ENCODE measurements around the gene COPA. TPM values are rescaled to one million over a fixed set of nuclear protein-coding genes. Genes with fewer than 3 reads are reported as not detected.

Gene COPA
- total and polyA plus RNA-seq, 3 experiments from 2014 or later = 121 to 139 (median 129) TPM

DNA sequence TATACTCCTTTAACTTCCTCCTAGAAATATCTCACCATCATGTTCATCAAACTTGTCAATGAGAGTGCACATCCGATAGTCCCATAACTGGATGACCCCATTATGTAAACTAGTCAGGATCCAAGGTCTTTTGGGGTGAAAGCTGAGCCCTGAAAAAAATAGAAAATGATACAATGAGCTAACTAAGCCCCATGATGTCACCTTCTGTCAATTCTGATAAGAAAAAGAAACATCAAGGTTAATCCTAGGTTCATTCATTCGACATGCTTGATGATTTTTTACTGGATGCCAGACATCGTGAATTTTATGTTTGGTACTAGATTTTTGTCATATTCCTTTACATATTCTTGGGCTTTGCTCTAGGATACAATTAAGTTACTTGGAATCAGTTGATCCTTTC lies 2.9 kb downstream of the COPA start:
- Histone ChIP-seq H3K9me3 (ENCODE audit: low read length) (no peaks in the 10 kb centered on the region), H3K36me3 (ENCODE audit: insufficient read depth, low read length) (peaks cover 17% of the 10 kb centered on the region), H3K27ac (ENCODE audit: low read depth, low read length) (no peak overlapping the region), H3K27me3 (ENCODE audit: insufficient read depth, low read length, poor library complexity, severe bottlenecking) (no peaks in the 10 kb centered on the region), H3K4me1 (ENCODE audit: insufficient read depth, low read length) (peaks cover 22% of the 10 kb centered on the region), H3K4me3 (ENCODE audit: low read length) (no peak overlapping the region)
- Mint-ChIP-seq H3K27ac (peak overlapping the region; percentile 12 to 100 (median 86)), H3K27me3 (peaks cover 0 to 4% of the 10 kb centered on the region in 2 donors), H3K9me3 (no peaks in the 10 kb centered on the region), H3K4me1 (peaks cover 63 to 73% (median 63%) of the 10 kb centered on the region in 3 donors), H3K36me3 (peaks cover 8 to 72% (median 8%) of the 10 kb centered on the region in 3 donors), H3K4me3 (peak overlapping the region in 1 of 7 donors; percentile 98)
- POLR2A ChIA-PET = no interaction called here
- DNase-seq = no peak
- CTCF ChIA-PET = interaction anchor here (1.6 kb wide), 1 partner anchor 11 kb away, joined by 6 read pairs; no protein-coding TSS in a partner anchor

DNA sequence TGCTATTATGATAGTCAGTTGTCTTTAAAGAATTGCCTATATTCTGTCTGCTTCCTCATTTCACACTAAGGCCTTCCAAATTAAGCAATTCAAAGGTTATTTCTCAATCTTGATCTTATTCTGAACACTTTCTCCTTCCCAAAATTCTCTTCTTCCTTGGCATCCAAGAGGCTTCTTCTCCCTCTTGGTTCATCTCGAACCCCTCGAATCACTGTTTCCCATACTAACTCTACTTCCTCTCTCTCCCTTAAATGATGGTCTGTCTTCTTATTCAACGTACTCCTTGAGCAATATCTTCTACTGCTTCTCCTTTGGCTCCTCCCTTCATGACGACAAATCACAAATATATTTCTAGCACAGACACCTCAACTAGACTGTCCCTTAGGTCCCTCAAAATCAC lies 4.5 kb downstream of the COPA start:
- H3K9me3 Mint-ChIP-seq = no peaks in the 10 kb centered on the region
- POLR2A ChIA-PET = interaction anchor here (0.6 kb wide), 1 partner anchor 14 kb away, joined by 4 read pairs; no protein-coding TSS in a partner anchor
- peaks cover 15% of the 10 kb centered on the region for H3K4me1 ChIP-seq (ENCODE audit: insufficient read depth, low read length)
- no peaks in the 10 kb centered on the region for H3K9me3 ChIP-seq (ENCODE audit: low read length)
- DNase-seq = no peak
- H3K4me3 Mint-ChIP-seq = no peak overlapping the region
- H3K4me3 ChIP-seq (ENCODE audit: low read length) = no peak overlapping the region
- peaks cover 51 to 64% (median 52%) of the 10 kb centered on the region in 3 donors for H3K4me1 Mint-ChIP-seq
- CTCF ChIA-PET = interaction anchor here (1.6 kb wide), 1 partner anchor 9 kb away, joined by 6 read pairs; no protein-coding TSS in a partner anchor
- no peak overlapping the region for H3K27ac ChIP-seq (ENCODE audit: low read depth, low read length)
- H3K27me3 Mint-ChIP-seq = peaks cover 0 to 4% of the 10 kb centered on the region in 2 donors
- H3K36me3 Mint-ChIP-seq = peaks cover 8 to 80% (median 9%) of the 10 kb centered on the region in 3 donors
- H3K36me3 ChIP-seq (ENCODE audit: insufficient read depth, low read length) = peaks cover 30% of the 10 kb centered on the region
- peak overlapping the region in 5 of 8 donors; percentile 2 to 61 (median 13) for H3K27ac Mint-ChIP-seq
- H3K27me3 ChIP-seq (ENCODE audit: insufficient read depth, low read length, poor library complexity, severe bottlenecking) = no peaks in the 10 kb centered on the region

DNA sequence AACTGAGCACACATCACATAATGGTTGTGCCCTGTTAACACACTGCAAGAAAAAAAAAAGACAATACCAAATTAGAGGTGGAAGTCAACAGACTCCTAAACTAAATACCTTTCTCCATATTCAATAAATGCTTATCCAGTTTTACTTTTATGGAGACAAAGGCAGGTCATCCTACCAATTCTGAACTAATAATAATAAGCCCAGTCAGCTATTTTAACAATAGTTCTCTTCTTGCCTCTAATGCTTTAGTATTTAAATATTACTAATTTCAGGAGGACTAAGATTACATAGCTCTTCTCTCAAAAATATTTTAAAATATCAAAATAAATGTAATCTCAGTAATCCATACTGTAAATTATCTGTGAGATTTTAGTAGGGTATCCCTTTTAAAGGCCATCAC lies 10.5 kb downstream of the COPA start:
- no peak for DNase-seq
- Mint-ChIP-seq H3K4me1 (peaks cover 5 to 14% (median 7%) of the 10 kb centered on the region in 3 donors), H3K36me3 (peaks cover 4 to 86% (median 16%) of the 10 kb centered on the region in 3 donors), H3K27ac (peak overlapping the region in 1 of 8 donors; percentile 36), H3K27me3 (no peaks in the 10 kb centered on the region), H3K4me3 (no peak overlapping the region), H3K9me3 (no peaks in the 10 kb centered on the region)
- peaks cover 55% of the 10 kb centered on the region for H3K36me3 ChIP-seq (ENCODE audit: insufficient read depth, low read length)
- POLR2A ChIA-PET = no interaction called here
- H3K9me3 ChIP-seq (ENCODE audit: low read length) = no peaks in the 10 kb centered on the region
- no peaks in the 10 kb centered on the region for H3K27me3 ChIP-seq (ENCODE audit: insufficient read depth, low read length, poor library complexity, severe bottlenecking)
- CTCF ChIA-PET = interaction anchor here (0.9 kb wide), 1 partner anchor 139 kb away, joined by 3 read pairs; no protein-coding TSS in a partner anchor
- no peak overlapping the region for H3K4me3 ChIP-seq (ENCODE audit: low read length)
- H3K27ac ChIP-seq (ENCODE audit: low read depth, low read length) = no peak overlapping the region
- H3K4me1 ChIP-seq (ENCODE audit: insufficient read depth, low read length) = no peaks in the 10 kb centered on the region

DNA sequence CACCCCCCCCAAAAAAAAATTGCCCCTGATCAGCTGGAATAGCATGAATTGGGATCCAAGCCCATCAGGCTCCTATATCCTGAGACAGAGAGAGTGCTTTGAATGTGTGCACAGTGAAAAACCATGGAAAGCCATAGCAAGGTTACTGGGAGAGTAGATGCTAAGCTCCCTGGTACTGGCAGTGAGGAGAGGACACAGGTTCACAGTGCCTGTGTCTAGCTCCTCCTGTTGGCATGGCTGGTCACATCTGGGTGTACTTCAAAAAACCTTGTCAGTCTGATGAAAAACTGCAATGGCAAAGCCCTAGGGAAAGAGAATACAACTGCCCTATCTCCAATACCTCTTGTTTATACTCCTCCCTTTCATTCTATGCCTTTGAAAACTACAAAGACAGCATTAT lies 12.9 kb downstream of the COPA start:
- CTCF ChIA-PET = interaction anchor here (1.8 to 2.3 kb wide), 2 partner anchors 9 to 39 kb away, joined by 6 to 7 read pairs; no protein-coding TSS in a partner anchor
- Mint-ChIP-seq H3K27me3 (no peaks in the 10 kb centered on the region), H3K27ac (peak overlapping the region in 1 of 8 donors; percentile 51), H3K4me1 (peaks cover 0 to 7% (median 4%) of the 10 kb centered on the region in 3 donors), H3K36me3 (peaks cover 5 to 89% (median 25%) of the 10 kb centered on the region in 3 donors), H3K4me3 (no peak overlapping the region), H3K9me3 (no peaks in the 10 kb centered on the region)
- Histone ChIP-seq H3K9me3 (ENCODE audit: low read length) (no peaks in the 10 kb centered on the region), H3K4me3 (ENCODE audit: low read length) (no peak overlapping the region), H3K27ac (ENCODE audit: low read depth, low read length) (no peak overlapping the region), H3K36me3 (ENCODE audit: insufficient read depth, low read length) (peaks cover 73% of the 10 kb centered on the region), H3K27me3 (ENCODE audit: insufficient read depth, low read length, poor library complexity, severe bottlenecking) (no peaks in the 10 kb centered on the region), H3K4me1 (ENCODE audit: insufficient read depth, low read length) (no peaks in the 10 kb centered on the region)
- no peak for DNase-seq
- POLR2A ChIA-PET = no interaction called here

GRCh38 chr1:160328184-160328583 lies 14.9 kb downstream of the COPA start:
- Histone ChIP-seq H3K4me1 (ENCODE audit: insufficient read depth, low read length) (no peaks in the 10 kb centered on the region), H3K27ac (ENCODE audit: low read depth, low read length) (no peak overlapping the region), H3K4me3 (ENCODE audit: low read length) (no peak overlapping the region), H3K36me3 (ENCODE audit: insufficient read depth, low read length) (peaks cover 62% of the 10 kb centered on the region), H3K27me3 (ENCODE audit: insufficient read depth, low read length, poor library complexity, severe bottlenecking) (no peaks in the 10 kb centered on the region), H3K9me3 (ENCODE audit: low read length) (no peaks in the 10 kb centered on the region)
- Mint-ChIP-seq H3K36me3 (peaks cover 11 to 84% (median 25%) of the 10 kb centered on the region in 3 donors), H3K27ac (peak overlapping the region in 3 of 8 donors; percentile 6 to 50 (median 36)), H3K27me3 (no peaks in the 10 kb centered on the region), H3K9me3 (no peaks in the 10 kb centered on the region), H3K4me3 (no peak overlapping the region), H3K4me1 (peaks cover 3 to 7% (median 4%) of the 10 kb centered on the region in 3 donors)
- ChIA-PET CTCF (interaction anchor here (0.9 to 2.3 kb wide), 3 partner anchors 8 to 37 kb away, joined by 3 to 7 read pairs (median 3); no protein-coding TSS in a partner anchor), POLR2A (no interaction called here)
- DNase-seq = no peak

DNA sequence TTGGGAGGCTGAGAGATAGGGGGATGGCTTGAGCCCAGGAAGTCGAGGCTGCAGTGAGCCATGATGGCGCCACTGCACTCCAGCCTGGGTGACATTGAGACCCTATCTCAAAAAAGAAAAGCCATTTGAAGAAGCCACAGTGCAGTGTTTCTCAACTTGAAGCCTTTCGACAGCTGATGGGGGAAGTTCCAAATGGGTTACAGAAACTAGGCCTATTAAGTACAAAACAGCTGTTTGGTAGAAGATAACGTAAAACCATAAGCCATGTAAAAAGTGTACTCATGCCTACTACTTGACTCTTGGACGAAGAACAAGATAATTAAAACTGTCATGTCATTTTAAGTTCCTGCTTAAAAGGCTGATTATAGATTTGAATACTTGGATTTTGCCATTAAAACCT lies 16.6 kb downstream of the COPA start:
- H3K4me3 Mint-ChIP-seq = no peak overlapping the region
- no peaks in the 10 kb centered on the region for H3K27me3 Mint-ChIP-seq
- CTCF ChIA-PET = no interaction called here
- Histone ChIP-seq H3K4me1 (ENCODE audit: insufficient read depth, low read length) (no peaks in the 10 kb centered on the region), H3K27ac (ENCODE audit: low read depth, low read length) (no peak overlapping the region), H3K27me3 (ENCODE audit: insufficient read depth, low read length, poor library complexity, severe bottlenecking) (no peaks in the 10 kb centered on the region), H3K36me3 (ENCODE audit: insufficient read depth, low read length) (peaks cover 51% of the 10 kb centered on the region), H3K9me3 (ENCODE audit: low read length) (no peaks in the 10 kb centered on the region), H3K4me3 (ENCODE audit: low read length) (no peak overlapping the region)
- H3K4me1 Mint-ChIP-seq = peaks cover 7 to 21% (median 16%) of the 10 kb centered on the region in 3 donors
- peaks cover 12 to 85% (median 27%) of the 10 kb centered on the region in 3 donors for H3K36me3 Mint-ChIP-seq
- H3K9me3 Mint-ChIP-seq = no peaks in the 10 kb centered on the region
- POLR2A ChIA-PET = no interaction called here
- peak overlapping the region in 1 of 8 donors; percentile 50 for H3K27ac Mint-ChIP-seq
- DNase-seq = no peak

DNA sequence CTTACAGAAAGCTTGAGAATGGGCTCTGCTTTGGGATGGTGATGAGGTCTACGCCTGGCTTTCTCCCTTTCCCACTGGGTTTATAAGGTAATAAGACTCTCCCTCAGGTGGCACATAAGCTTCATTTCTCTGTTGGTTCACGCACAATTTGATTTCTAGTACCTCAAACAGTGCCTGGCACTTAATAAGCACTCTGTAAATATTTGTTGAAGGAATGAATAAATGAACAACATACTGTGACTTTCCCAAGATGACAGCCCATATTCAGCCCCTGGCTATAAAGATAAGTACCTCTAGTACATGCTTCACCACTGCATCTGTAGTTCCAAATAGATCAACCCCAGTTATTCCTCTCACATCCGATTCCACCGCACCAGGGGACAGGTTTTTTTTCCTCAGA lies 17.8 kb downstream of the COPA start:
- Mint-ChIP-seq H3K27me3 (no peaks in the 10 kb centered on the region), H3K4me3 (no peak overlapping the region), H3K36me3 (peaks cover 9 to 84% (median 29%) of the 10 kb centered on the region in 3 donors), H3K27ac (peak overlapping the region in 5 of 8 donors; percentile 29 to 70 (median 46)), H3K4me1 (peaks cover 14 to 32% (median 26%) of the 10 kb centered on the region in 3 donors), H3K9me3 (no peaks in the 10 kb centered on the region)
- Histone ChIP-seq H3K27ac (ENCODE audit: low read depth, low read length) (no peak overlapping the region), H3K4me1 (ENCODE audit: insufficient read depth, low read length) (no peaks in the 10 kb centered on the region), H3K27me3 (ENCODE audit: insufficient read depth, low read length, poor library complexity, severe bottlenecking) (no peaks in the 10 kb centered on the region), H3K36me3 (ENCODE audit: insufficient read depth, low read length) (peaks cover 41% of the 10 kb centered on the region), H3K4me3 (ENCODE audit: low read length) (no peak overlapping the region), H3K9me3 (ENCODE audit: low read length) (no peaks in the 10 kb centered on the region)
- no peak for DNase-seq
- CTCF ChIA-PET = interaction anchor here (3.5 kb wide), 1 partner anchor 34 kb away, joined by 8 read pairs; no protein-coding TSS in a partner anchor
- POLR2A ChIA-PET = interaction anchor here (0.7 kb wide), 1 partner anchor 14 kb away, joined by 4 read pairs; no protein-coding TSS in a partner anchor

DNA sequence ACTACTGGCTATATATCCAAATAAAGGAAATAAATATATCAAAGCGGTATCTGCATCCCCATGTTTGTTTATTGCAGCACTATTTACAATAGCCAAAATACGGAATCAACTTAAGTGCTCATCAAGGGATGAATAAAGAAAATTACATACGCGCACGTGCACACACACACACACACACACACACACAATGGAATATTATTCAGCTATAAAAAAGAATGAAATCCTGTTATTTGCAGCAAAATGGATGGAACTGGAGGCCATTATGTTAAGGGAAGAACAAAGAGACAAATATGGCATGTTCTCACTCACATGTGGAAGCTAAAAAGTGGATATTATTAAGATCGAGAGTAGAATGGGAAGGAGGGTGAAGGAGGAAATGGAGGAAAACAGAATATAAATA lies 20.2 kb downstream of the COPA start:
- no peaks in the 10 kb centered on the region for H3K27me3 ChIP-seq (ENCODE audit: insufficient read depth, low read length, poor library complexity, severe bottlenecking)
- H3K27me3 Mint-ChIP-seq = no peaks in the 10 kb centered on the region
- H3K4me1 ChIP-seq (ENCODE audit: insufficient read depth, low read length) = no peaks in the 10 kb centered on the region
- peaks cover 37% of the 10 kb centered on the region for H3K36me3 ChIP-seq (ENCODE audit: insufficient read depth, low read length)
- peaks cover 16 to 82% (median 34%) of the 10 kb centered on the region in 3 donors for H3K36me3 Mint-ChIP-seq
- ChIA-PET POLR2A (no interaction called here), CTCF (interaction anchor here (3.5 kb wide), 1 partner anchor 31 kb away, joined by 8 read pairs; no protein-coding TSS in a partner anchor)
- H3K27ac ChIP-seq (ENCODE audit: low read depth, low read length) = no peak overlapping the region
- H3K9me3 ChIP-seq (ENCODE audit: low read length) = no peaks in the 10 kb centered on the region
- no peak overlapping the region for H3K4me3 Mint-ChIP-seq
- no peaks in the 10 kb centered on the region for H3K9me3 Mint-ChIP-seq
- H3K4me1 Mint-ChIP-seq = peaks cover 25 to 44% (median 42%) of the 10 kb centered on the region in 3 donors
- H3K4me3 ChIP-seq (ENCODE audit: low read length) = no peak overlapping the region
- DNase-seq = no peak
- H3K27ac Mint-ChIP-seq = peak overlapping the region in 2 of 8 donors; percentile 17 to 29
